Neural cell (in vitro differentiated cells): ENCODE data around the gene EEPD1. TPM values are rescaled to one million over a fixed set of nuclear protein-coding genes. Genes with fewer than 3 reads are reported as not detected.

Experiments
- H2AFZ ChIP-seq: fragments of 200-600, 300-800 bp; sonication (generic), shearing (Covaris generic); 2 replicates; pipeline ENCODE4 v1.6.0; 2014; ENCODE audit warnings: low read depth, mild to moderate bottlenecking, antibody characterized with exemption, low read length, moderate library complexity
- H3F3A ChIP-seq: fragments of 200-600 bp; shearing (Covaris generic); 2 replicates; pipeline ENCODE4 v1.6.1; 2016; ENCODE audit warnings: mild to moderate bottlenecking, moderate library complexity, mixed read lengths, antibody characterized with exemption, low read length; ENCODE audit not compliant: insufficient read depth, poor library complexity, severe bottlenecking
- H3K27ac ChIP-seq: fragments of 200-600, 300-800 bp; sonication (generic), shearing (Covaris generic); 2 replicates; pipeline ENCODE4 v1.5.1; 2014; ENCODE audit warnings: mild to moderate bottlenecking, low read length, moderate library complexity
- H3K27me3 ChIP-seq: fragments of 300-800, 200-600 bp; sonication (generic), shearing (Covaris generic); 2 replicates; pipeline ENCODE4 v1.6.0; 2014; ENCODE audit warnings: mild to moderate bottlenecking, low read depth, low read length, moderate library complexity; ENCODE audit not compliant: insufficient read depth
- H3K36me3 ChIP-seq: fragments of 300-800, 200-600 bp; sonication (generic), shearing (Covaris generic); 2 replicates; pipeline ENCODE4 v1.5.1; 2014; ENCODE audit warnings: mild to moderate bottlenecking, antibody characterized with exemption, low read length, moderate library complexity; ENCODE audit not compliant: insufficient read depth
- H3K4me2 ChIP-seq: fragments of 300-800, 200-600 bp; sonication (generic), shearing (Covaris generic); 2 replicates; pipeline ENCODE4 v1.6.0; 2014; ENCODE audit warnings: mild to moderate bottlenecking, low read length
- H3K4me3 ChIP-seq: fragments of 300-800, 200-600 bp; sonication (generic), shearing (Covaris generic); 2 replicates; pipeline ENCODE4 v1.5.1; 2014; ENCODE audit warnings: mild to moderate bottlenecking, low read length, moderate library complexity
- H3K79me2 ChIP-seq: fragments of 200-600 bp; shearing (Covaris generic); replicated peaks from 2 replicates; pipeline ENCODE4 v1.6.0; 2014; ENCODE audit warnings: mild to moderate bottlenecking, low read length, moderate library complexity; ENCODE audit not compliant: insufficient read depth
- H3K9ac ChIP-seq: fragments of 300-800, 200-600 bp; sonication (generic), shearing (Covaris generic); 2 replicates; pipeline ENCODE4 v1.6.1; 2016; ENCODE audit warnings: mild to moderate bottlenecking, low read length, mixed read lengths
- H3K9me2 ChIP-seq: fragments of 200-600 bp; shearing (Covaris generic); 2 replicates; pipeline ENCODE4 v1.6.1; 2016; ENCODE audit warnings: mild to moderate bottlenecking, low read length, mixed read lengths; ENCODE audit not compliant: insufficient read depth
- H3K9me3 ChIP-seq: fragments of 200-600, 300-800 bp; sonication (generic), shearing (Covaris generic); 2 replicates; pipeline ENCODE4 v1.6.1; 2016; ENCODE audit warnings: mild to moderate bottlenecking, mixed run types, low read length, moderate library complexity, mixed read lengths
- H4K20me1 ChIP-seq: fragments of 200-600 bp; shearing (Covaris generic); 2 replicates; pipeline ENCODE4 v1.6.1; 2016; ENCODE audit warnings: mild to moderate bottlenecking, mixed run types; ENCODE audit not compliant: insufficient read depth
- EP300 ChIP-seq: fragments of 450-650 bp; conservative IDR thresholded peaks from 2 replicates; pipeline ENCODE4 v1.6.1; 2014; ENCODE audit warnings: antibody characterized with exemption, mild to moderate bottlenecking, moderate library complexity; ENCODE audit not compliant: poor library complexity, severe bottlenecking
- EZH2 ChIP-seq: fragments of 200-600, 300-800 bp; shearing (Covaris generic), sonication (generic); IDR thresholded peaks from 2 replicates; pipeline ENCODE4 v1.6.1; 2014; ENCODE audit warnings: antibody characterized with exemption, low read length, borderline replicate concordance, mild to moderate bottlenecking; ENCODE audit not compliant: insufficient read depth, poor library complexity, severe bottlenecking
- MXI1 ChIP-seq: fragments of 450-650 bp; conservative IDR thresholded peaks from 2 replicates; pipeline ENCODE4 v1.6.1; 2014; ENCODE audit warnings: antibody characterized with exemption, mild to moderate bottlenecking; ENCODE audit not compliant: poor library complexity, severe bottlenecking
- POLR2AphosphoS5 ChIP-seq: IDR thresholded peaks from 2 replicates; pipeline ENCODE4 v1.6.1; 2012
- RAD21 ChIP-seq: fragments of 450-650 bp; conservative IDR thresholded peaks from 2 replicates; pipeline ENCODE4 v1.6.1; 2014; ENCODE audit warnings: antibody characterized with exemption, mild to moderate bottlenecking, moderate library complexity
- REST ChIP-seq: IDR thresholded peaks from 2 replicates; pipeline ENCODE4 v1.6.1; 2012; ENCODE audit warnings: borderline replicate concordance
- SMC3 ChIP-seq: fragments of 450-650 bp; conservative IDR thresholded peaks from 2 replicates; pipeline ENCODE4 v1.6.1; 2014; ENCODE audit warnings: antibody characterized with exemption, mild to moderate bottlenecking, moderate library complexity; ENCODE audit not compliant: poor library complexity
- TAF1 ChIP-seq: IDR thresholded peaks from 2 replicates; pipeline ENCODE4 v1.6.1; 2012; ENCODE audit warnings: low read depth
- polyA plus RNA-seq: library from polyadenylated mRNA; depleted of rRNA; stranded (reverse); fragments of >200 nt; gene quantifications from 2 replicates; pipeline ENCODE4 v1.2.3, GENCODE V29; 2014
- TF ChIP-seq, protein P1 (sequence below): fragments of 450-650 bp; IDR thresholded peaks from 2 replicates; pipeline ENCODE4 v1.5.1; 2014; ENCODE audit warnings: antibody characterized with exemption, mild to moderate bottlenecking, moderate library complexity; ENCODE audit not compliant: poor library complexity, severe bottlenecking

Gene EEPD1
- polyA plus RNA-seq, 1 donor from 2014 or later, result 4.2 TPM

GRCh38 chr7:36182854-36183604, 30.0 kb downstream of the EEPD1 start:
- H3K9me2 ChIP-seq, result no peaks in the 10 kb centered on the region
- H3K27ac ChIP-seq, result no peak overlapping the region
- H3F3A ChIP-seq, result no peaks in the 10 kb centered on the region
- H3K9me3 ChIP-seq, result no peaks in the 10 kb centered on the region
- H3K36me3 ChIP-seq, result no peaks in the 10 kb centered on the region
- no peak overlapping the region for H2AFZ ChIP-seq
- H3K79me2 ChIP-seq, result no peaks in the 10 kb centered on the region
- H4K20me1 ChIP-seq, result no peaks in the 10 kb centered on the region
- H3K9ac ChIP-seq, result no peak overlapping the region
- TF ChIP-seq MXI1 (no peak), SMC3 (no peak), RAD21 (no peak), EZH2 (no peak), REST (no peak), POLR2AphosphoS5 (no peak), EP300 (no peak), TAF1 (no peak)
- TF ChIP-seq, protein P1, sequence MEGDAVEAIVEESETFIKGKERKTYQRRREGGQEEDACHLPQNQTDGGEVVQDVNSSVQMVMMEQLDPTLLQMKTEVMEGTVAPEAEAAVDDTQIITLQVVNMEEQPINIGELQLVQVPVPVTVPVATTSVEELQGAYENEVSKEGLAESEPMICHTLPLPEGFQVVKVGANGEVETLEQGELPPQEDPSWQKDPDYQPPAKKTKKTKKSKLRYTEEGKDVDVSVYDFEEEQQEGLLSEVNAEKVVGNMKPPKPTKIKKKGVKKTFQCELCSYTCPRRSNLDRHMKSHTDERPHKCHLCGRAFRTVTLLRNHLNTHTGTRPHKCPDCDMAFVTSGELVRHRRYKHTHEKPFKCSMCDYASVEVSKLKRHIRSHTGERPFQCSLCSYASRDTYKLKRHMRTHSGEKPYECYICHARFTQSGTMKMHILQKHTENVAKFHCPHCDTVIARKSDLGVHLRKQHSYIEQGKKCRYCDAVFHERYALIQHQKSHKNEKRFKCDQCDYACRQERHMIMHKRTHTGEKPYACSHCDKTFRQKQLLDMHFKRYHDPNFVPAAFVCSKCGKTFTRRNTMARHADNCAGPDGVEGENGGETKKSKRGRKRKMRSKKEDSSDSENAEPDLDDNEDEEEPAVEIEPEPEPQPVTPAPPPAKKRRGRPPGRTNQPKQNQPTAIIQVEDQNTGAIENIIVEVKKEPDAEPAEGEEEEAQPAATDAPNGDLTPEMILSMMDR, result no peak
- H3K4me3 ChIP-seq, result no peak overlapping the region
- no peak overlapping the region for H3K4me2 ChIP-seq
- H3K27me3 ChIP-seq, result no peaks in the 10 kb centered on the region

- Histone ChIP-seq H4K20me1 (no peaks in the 10 kb centered on the region), H3K27me3 (no peaks in the 10 kb centered on the region), H3K36me3 (no peaks in the 10 kb centered on the region), H3F3A (no peaks in the 10 kb centered on the region), H3K4me3 (no peak overlapping the region), H3K27ac (no peak overlapping the region), H2AFZ (no peak overlapping the region), H3K9ac (no peak overlapping the region), H3K79me2 (no peaks in the 10 kb centered on the region), H3K4me2 (no peak overlapping the region), H3K9me3 (no peaks in the 10 kb centered on the region), H3K9me2 (no peaks in the 10 kb centered on the region)
- TF ChIP-seq POLR2AphosphoS5 (no peak), MXI1 (no peak)
Measured at GRCh38 chr7:36185092-36185491, 32.0 kb downstream of the EEPD1 start.
